A673 (cell line): ENCODE results near the gene HSF5. TPM values are rescaled to one million over a fixed set of nuclear protein-coding genes. Genes with fewer than 3 reads are reported as not detected.

Experiments
- BruUV-seq: library from RNA; stranded (reverse); fragments of 400-500 nt; replicated peaks from 2 replicates; lab custom pipeline; 2021; lab: Mats Ljungman, UMichigan
- CTCF ChIA-PET: fragments of 300-600 bp; sonication (Branson Sonifier 250); formaldehyde crosslinking; loops from one replicate; lab custom pipeline; 2022; ENCODE audit warnings: antibody characterized with exemption; lab: Charles Lee
- POLR2A ChIA-PET: fragments of 300-600 bp; sonication (Branson Sonifier 250); formaldehyde crosslinking; loops from one replicate; lab custom pipeline; 2022; ENCODE audit warnings: antibody characterized with exemption; ENCODE audit not compliant: low non-redundant PET; lab: Charles Lee
- DNase-seq: peaks from one replicate; pipeline ENCODE4 v3.0.0-alpha.2; 2015; ENCODE audit warnings: low spot score
- H3K27ac ChIP-seq: fragments of 200-600 bp; sonication (generic); 2 replicates; pipeline ENCODE4 v1.5.1; 2016; ENCODE audit warnings: mixed run types, low read depth, mild to moderate bottlenecking, mixed read lengths, antibody characterized with exemption, low read length; ENCODE audit not compliant: poor library complexity, severe bottlenecking
- H3K27me3 ChIP-seq: fragments of 200-600 bp; sonication (generic); replicated peaks from 2 replicates; pipeline ENCODE4 v1.6.1; 2017; ENCODE audit warnings: mixed run types, low read depth, mild to moderate bottlenecking, mixed read lengths, antibody characterized with exemption, low read length; ENCODE audit not compliant: insufficient read depth, poor library complexity
- H3K36me3 ChIP-seq: fragments of 200-600 bp; sonication (generic); 2 replicates; pipeline ENCODE4 v1.6.1; 2016; ENCODE audit warnings: mixed run types, mild to moderate bottlenecking, mixed read lengths, antibody characterized with exemption, low read length; ENCODE audit not compliant: insufficient read depth, poor library complexity, severe bottlenecking
- H3K4me1 ChIP-seq: fragments of 200-600 bp; sonication (generic); 2 replicates; pipeline ENCODE4 v1.6.1; 2017; ENCODE audit warnings: mixed run types, mild to moderate bottlenecking, mixed read lengths, antibody characterized with exemption, low read length; ENCODE audit not compliant: insufficient read depth, poor library complexity, severe bottlenecking
- H3K4me3 ChIP-seq: fragments of 200-600 bp; sonication (generic); 2 replicates; pipeline ENCODE4 v1.5.1; 2016; ENCODE audit warnings: low read depth, mixed run types, mild to moderate bottlenecking, mixed read lengths, low read length; ENCODE audit not compliant: poor library complexity, severe bottlenecking
- H3K9me3 ChIP-seq: fragments of 200-600 bp; sonication (generic); 2 replicates; pipeline ENCODE4 v1.6.1; 2016; ENCODE audit warnings: mixed run types, low read depth, mild to moderate bottlenecking, mixed read lengths, antibody characterized with exemption, low read length; ENCODE audit not compliant: poor library complexity, severe bottlenecking
- EZH2 ChIP-seq: fragments of 200-600 bp; sonication (generic); IDR thresholded peaks from 2 replicates; pipeline ENCODE4 v1.6.1; 2017; ENCODE audit warnings: borderline replicate concordance, low read depth, mild to moderate bottlenecking, mixed read lengths, antibody characterized with exemption, low read length; ENCODE audit not compliant: poor library complexity, severe bottlenecking
- intact Hi-C: fragments of 100-400 bp; cut with micrococcal nuclease; formaldehyde crosslinking; loops from one replicate; pipeline ENCODE4 v1.10.0; 2022; ENCODE audit not compliant: unreplicated experiment
- total RNA-seq: library from RNA; stranded (reverse); gene quantifications from 2 replicates; pipeline ENCODE4 v1.2.3, GENCODE V29; 2021
- TF ChIP-seq, protein P1 (sequence below): fragments of 300-800, 200-600 bp; sonication (generic); conservative IDR thresholded peaks from 2 replicates; pipeline ENCODE4 v1.5.1; 2017; ENCODE audit warnings: low read depth, mild to moderate bottlenecking, antibody characterized with exemption, low read length, moderate library complexity, mixed read lengths

The HSF5 gene
- total RNA-seq, 1 experiment from 2014 or later = 0.06 TPM

DNA sequence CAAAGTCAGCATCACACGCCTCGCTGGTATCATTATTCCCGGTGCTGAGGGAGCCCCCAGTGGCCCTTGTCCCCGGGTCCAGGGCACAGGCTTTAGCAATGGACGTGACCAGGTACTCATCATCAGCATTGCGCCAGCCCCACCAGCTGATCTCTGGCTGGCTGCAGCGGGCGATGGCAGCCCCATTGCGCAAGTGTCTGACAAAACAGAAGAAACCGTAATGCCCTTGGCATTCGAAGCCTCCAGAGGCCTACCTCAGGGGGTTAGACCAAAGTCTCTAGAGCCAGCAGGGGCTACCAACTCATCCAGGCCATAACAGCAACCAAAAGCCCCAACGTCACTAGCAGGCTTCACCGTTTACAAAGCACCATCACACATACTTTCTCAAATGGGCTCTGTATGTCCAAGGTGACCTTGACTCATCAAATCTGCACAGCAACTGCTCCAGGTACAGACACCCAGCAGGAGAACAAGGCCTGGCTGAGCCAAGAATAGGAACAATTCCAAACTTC lies 19.0 kb upstream of the HSF5 start:
- TF ChIP-seq, protein P1, sequence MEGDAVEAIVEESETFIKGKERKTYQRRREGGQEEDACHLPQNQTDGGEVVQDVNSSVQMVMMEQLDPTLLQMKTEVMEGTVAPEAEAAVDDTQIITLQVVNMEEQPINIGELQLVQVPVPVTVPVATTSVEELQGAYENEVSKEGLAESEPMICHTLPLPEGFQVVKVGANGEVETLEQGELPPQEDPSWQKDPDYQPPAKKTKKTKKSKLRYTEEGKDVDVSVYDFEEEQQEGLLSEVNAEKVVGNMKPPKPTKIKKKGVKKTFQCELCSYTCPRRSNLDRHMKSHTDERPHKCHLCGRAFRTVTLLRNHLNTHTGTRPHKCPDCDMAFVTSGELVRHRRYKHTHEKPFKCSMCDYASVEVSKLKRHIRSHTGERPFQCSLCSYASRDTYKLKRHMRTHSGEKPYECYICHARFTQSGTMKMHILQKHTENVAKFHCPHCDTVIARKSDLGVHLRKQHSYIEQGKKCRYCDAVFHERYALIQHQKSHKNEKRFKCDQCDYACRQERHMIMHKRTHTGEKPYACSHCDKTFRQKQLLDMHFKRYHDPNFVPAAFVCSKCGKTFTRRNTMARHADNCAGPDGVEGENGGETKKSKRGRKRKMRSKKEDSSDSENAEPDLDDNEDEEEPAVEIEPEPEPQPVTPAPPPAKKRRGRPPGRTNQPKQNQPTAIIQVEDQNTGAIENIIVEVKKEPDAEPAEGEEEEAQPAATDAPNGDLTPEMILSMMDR = no peak
- no peak for TF ChIP-seq EZH2

DNA sequence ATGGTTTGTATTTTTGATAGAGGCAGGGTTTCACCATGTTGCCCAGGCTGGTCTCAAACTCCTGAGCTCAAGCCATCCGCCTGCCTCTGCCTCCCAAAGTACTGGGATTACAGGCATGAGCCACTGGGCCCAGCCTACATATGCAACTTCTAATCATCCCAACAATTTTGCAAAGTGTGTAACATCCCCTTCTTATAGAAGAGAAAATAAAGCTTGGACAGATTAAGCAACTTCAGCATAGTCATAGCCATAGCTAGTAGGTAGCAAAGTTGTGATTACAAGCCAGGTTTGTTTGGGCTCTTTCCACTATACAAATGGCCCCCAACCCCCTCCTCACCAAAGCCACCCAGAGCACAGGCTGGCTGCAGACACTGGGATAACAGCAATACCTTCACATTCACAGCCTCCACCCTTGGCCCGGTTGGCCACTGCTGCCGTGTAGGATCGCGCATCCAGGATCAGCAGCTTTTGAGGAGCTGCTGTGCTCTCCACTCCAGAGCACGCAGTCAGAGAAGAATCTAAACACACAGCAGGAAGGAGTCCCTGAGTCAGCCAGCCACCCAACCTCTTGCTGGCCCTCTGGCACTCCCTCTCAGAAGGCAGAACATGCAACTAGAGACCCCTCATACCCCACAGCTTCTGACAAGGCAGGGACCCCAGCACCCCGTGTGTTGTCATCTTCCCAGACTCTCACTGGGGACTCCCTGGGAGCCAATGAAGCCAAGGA lies 18.3 kb upstream of the HSF5 start:
- no TSS peak for BruUV-seq
- TF ChIP-seq, protein P1 = no peak
- Histone ChIP-seq H3K36me3 (peaks cover 97% of the 10 kb centered on the region), H3K9me3 (no peaks in the 10 kb centered on the region), H3K4me3 (no peak overlapping the region), H3K27ac (no peak overlapping the region), H3K27me3 (no peaks in the 10 kb centered on the region), H3K4me1 (no peaks in the 10 kb centered on the region)
- ChIA-PET POLR2A (no interaction called here), CTCF (no interaction called here)
- intact Hi-C loops = no loop called here
- DNase-seq = no peak

More for the DNA sequence above, 19.0 kb upstream of the HSF5 start:
- no peak for DNase-seq
- BruUV-seq = no TSS peak
- Histone ChIP-seq H3K27me3 (no peaks in the 10 kb centered on the region), H3K27ac (no peak overlapping the region), H3K36me3 (peaks cover 97% of the 10 kb centered on the region), H3K4me1 (no peaks in the 10 kb centered on the region), H3K4me3 (no peak overlapping the region), H3K9me3 (no peaks in the 10 kb centered on the region)
- intact Hi-C loops = no loop called here
- ChIA-PET CTCF (no interaction called here), POLR2A (no interaction called here)

DNA sequence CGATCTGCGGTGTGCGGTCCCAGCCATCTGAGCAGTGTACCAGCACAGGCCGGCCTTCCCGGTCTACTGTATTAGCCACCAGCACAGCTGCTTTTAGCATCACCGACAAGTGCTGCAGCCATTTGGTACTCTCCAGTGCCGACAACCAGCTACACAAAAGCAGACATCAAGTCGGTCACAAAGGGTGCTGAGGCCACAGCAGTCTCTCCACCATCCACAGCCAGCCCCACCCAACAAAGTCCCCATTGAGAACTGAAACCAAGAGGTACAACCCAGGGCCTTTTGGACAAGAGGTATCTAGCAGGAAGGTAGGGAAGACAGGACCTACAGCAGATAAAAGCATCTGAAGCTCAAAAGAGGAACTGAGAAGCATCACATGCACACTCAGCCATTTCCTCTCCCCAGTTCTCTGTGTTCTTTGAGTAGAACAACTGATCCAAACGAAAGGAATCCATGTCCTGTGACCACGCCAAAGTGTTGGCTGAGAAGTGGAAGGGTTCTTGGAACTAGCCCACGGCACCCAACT lies 16.7 kb upstream of the HSF5 start:
- BruUV-seq = no TSS peak

More for the DNA sequence above, 16.7 kb upstream of the HSF5 start:
- ChIA-PET CTCF (no interaction called here), POLR2A (no interaction called here)
- Histone ChIP-seq H3K4me1 (no peaks in the 10 kb centered on the region), H3K4me3 (no peak overlapping the region), H3K36me3 (peaks cover 96% of the 10 kb centered on the region), H3K27ac (no peak overlapping the region), H3K9me3 (no peaks in the 10 kb centered on the region), H3K27me3 (no peaks in the 10 kb centered on the region)
- intact Hi-C loops = no loop called here
- no peak for DNase-seq
- TF ChIP-seq, protein P1 = no peak
- no peak for TF ChIP-seq EZH2
